Renal cortical epithelial cell (primary cell): Measurements from ENCODE around the gene PEDS1. TPM values are rescaled to one million over a fixed set of nuclear protein-coding genes. Genes with fewer than 3 reads are reported as not detected.
A peak's percentile ranks its signal among the peaks of the same experiment; 100 is the strongest.
"Not testable (repeated sequence)": the region's sequence is repeated elsewhere in the genome, so short reads cannot be mapped to it uniquely, and the experiment has no call there.

ENCODE experiments used
- DNase-seq: peaks from one replicate; pipeline ENCODE4 v3.0.0-alpha.2; 2011; ENCODE audit warnings: low read depth
- total RNA-seq: library from RNA; depleted of rRNA; stranded (reverse); fragments of >200 nt; gene quantifications from 2 replicates; pipeline ENCODE4 v1.2.3, GENCODE V29; 2014

PEDS1 gene
- total RNA-seq, 1 donor from 2014 or later, result 22.6 TPM

- peak; percentile 23 for DNase-seq
Measured at GRCh38 chr20:50136822-50137599, 16.5 kb downstream of the PEDS1 start.

- DNase-seq, result not testable (repeated sequence)
Measured at GRCh38 chr20:50135157-50135556, 18.4 kb downstream of the PEDS1 start.

GRCh38 chr20:50133474-50134217 lies 19.9 kb downstream of the PEDS1 start:
- DNase-seq, result no peak

GRCh38 chr20:50133041-50133440 lies 20.5 kb downstream of the PEDS1 start:
- DNase-seq, result no peak

- DNase-seq, result no peak
Measured at GRCh38 chr20:50130995-50131394, 22.5 kb downstream of the PEDS1 start.

GRCh38 chr20:50130356-50130723 lies 23.2 kb downstream of the PEDS1 start:
- DNase-seq, result no peak

- no peak for DNase-seq
Measured at GRCh38 chr20:50129662-50130355, 23.7 kb downstream of the PEDS1 start.

- no peak for DNase-seq
Measured at GRCh38 chr20:50128520-50128905, 25.0 kb downstream of the PEDS1 start.

- no peak for DNase-seq
Measured at GRCh38 chr20:50127587-50128519, 25.7 kb downstream of the PEDS1 start.

- DNase-seq, result peak; percentile 42
Measured at GRCh38 chr20:50126662-50127061, 26.9 kb downstream of the PEDS1 start.

GRCh38 chr20:50125279-50125678 lies 28.2 kb downstream of the PEDS1 start:
- DNase-seq, result no peak

- no peak for DNase-seq
Measured at GRCh38 chr20:50124496-50124895, 29.0 kb downstream of the PEDS1 start.

- no peak for DNase-seq
Measured at GRCh38 chr20:50123418-50123817, 30.1 kb downstream of the PEDS1 start.

- no peak for DNase-seq
Measured at GRCh38 chr20:50122763-50123162, 30.8 kb downstream of the PEDS1 start.

GRCh38 chr20:50121858-50122271 lies 31.7 kb downstream of the PEDS1 start:
- no peak for DNase-seq

- DNase-seq, result peak; percentile 58
Measured at GRCh38 chr20:50120935-50121693, 32.4 kb downstream of the PEDS1 start.

- no peak for DNase-seq
Measured at GRCh38 chr20:50118203-50118602, 35.3 kb downstream of the PEDS1 start.

GRCh38 chr20:50116368-50116999 lies 37.0 kb downstream of the PEDS1 start:
- no peak for DNase-seq

- DNase-seq, result peak; percentile 92
Measured at GRCh38 chr20:50115591-50116367, 37.7 kb downstream of the PEDS1 start.
